ENCODE data around the gene CNR2. TPM values are rescaled to one million over a fixed set of nuclear protein-coding genes. Genes with fewer than 3 reads are reported as not detected.

The CNR2 gene
- total RNA-seq, 6 experiments from 2014 or later = not detected

- no peak for TF ChIP-seq CTCF (IDR thresholded peaks at IDR 0.05)
- Mint-ChIP-seq H3K9me3 (no peaks in the 10 kb centered on the region), H3K27me3 (ENCODE audit: insufficient read depth) (peaks cover 5% of the 10 kb centered on the region), H3K4me3 (peak overlapping the region; percentile 84), H3K27ac (peak overlapping the region; percentile 87), H3K36me3 (ENCODE audit: low read depth) (no peaks in the 10 kb centered on the region), H3K4me1 (ENCODE audit: low read depth) (peaks cover 16% of the 10 kb centered on the region)
- peak; percentile 61 for DNase-seq
Observed at GRCh38 chr1:23930861-23931490, 17.8 kb upstream of the CNR2 start.

DNA sequence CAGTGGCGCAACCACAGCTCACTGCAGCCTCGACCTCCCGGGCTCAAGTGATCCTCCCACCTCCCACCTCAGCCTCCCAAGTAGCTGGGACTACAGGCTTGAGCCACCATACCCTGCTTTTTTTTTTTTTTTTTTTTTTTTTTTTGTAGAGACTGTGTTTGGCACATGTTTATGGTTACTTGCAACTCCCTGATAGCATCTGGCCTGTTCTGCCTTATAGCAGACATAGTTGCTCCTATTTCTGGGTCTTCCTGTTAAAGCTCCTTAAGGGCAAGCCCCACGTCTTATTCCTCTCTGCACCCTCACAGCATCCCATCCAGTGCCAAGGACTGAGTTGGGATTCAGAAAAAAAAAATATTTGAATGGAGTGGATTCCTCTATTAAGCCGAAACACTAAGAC is 17.1 kb upstream of the CNR2 start:
- Mint-ChIP-seq H3K36me3 (ENCODE audit: low read depth) (no peaks in the 10 kb centered on the region), H3K4me1 (ENCODE audit: low read depth) (peaks cover 16% of the 10 kb centered on the region), H3K4me3 (0 out of 2 replicates have a peak overlapping the region, but pooled peaks have one; percentile 84), H3K27me3 (ENCODE audit: insufficient read depth) (peaks cover 5% of the 10 kb centered on the region), H3K27ac (no peak overlapping the region), H3K9me3 (no peaks in the 10 kb centered on the region)
- no peak for DNase-seq
- no peak for TF ChIP-seq CTCF (IDR thresholded peaks at IDR 0.05)

GRCh38 chr1:23928789-23929188 is 15.6 kb upstream of the CNR2 start:
- H3K27ac Mint-ChIP-seq = no peak overlapping the region
- H3K4me1 Mint-ChIP-seq (ENCODE audit: low read depth) = peaks cover 16% of the 10 kb centered on the region

DNA sequence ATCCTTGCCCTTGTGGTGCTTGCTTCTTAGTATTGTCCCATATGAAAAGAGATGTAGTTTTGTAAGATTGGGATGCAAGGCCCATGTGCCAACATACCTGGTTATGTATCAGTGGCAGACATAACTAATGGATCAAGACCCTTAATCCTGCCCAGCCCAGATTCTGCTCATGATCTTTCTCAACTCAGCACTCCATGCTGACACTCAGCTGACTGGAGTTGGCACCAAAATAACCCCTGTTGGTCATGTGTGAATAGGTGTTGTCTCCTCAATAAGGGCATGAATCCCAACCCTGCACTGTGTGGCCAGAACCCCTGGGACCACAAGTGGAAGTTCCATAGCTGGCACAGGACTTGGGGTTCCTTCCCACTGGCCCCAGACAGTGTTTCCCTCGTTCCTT is 13.9 kb upstream of the CNR2 start:
- no peak for DNase-seq
- Mint-ChIP-seq H3K9me3 (no peaks in the 10 kb centered on the region), H3K4me3 (no peak overlapping the region), H3K36me3 (ENCODE audit: low read depth) (no peaks in the 10 kb centered on the region), H3K27me3 (ENCODE audit: insufficient read depth) (peaks cover 13% of the 10 kb centered on the region), H3K27ac (no peak overlapping the region), H3K4me1 (ENCODE audit: low read depth) (peaks cover 16% of the 10 kb centered on the region)
- TF ChIP-seq CTCF (IDR thresholded peaks at IDR 0.05) = no peak

More at GRCh38 chr1:23928789-23929188, 15.6 kb upstream of the CNR2 start:
- TF ChIP-seq CTCF (IDR thresholded peaks at IDR 0.05) = no peak
- peaks cover 9% of the 10 kb centered on the region for H3K27me3 Mint-ChIP-seq (ENCODE audit: insufficient read depth)
- DNase-seq = no peak
- no peak overlapping the region for H3K4me3 Mint-ChIP-seq
- H3K36me3 Mint-ChIP-seq (ENCODE audit: low read depth) = no peaks in the 10 kb centered on the region
- H3K9me3 Mint-ChIP-seq = no peaks in the 10 kb centered on the region

DNA sequence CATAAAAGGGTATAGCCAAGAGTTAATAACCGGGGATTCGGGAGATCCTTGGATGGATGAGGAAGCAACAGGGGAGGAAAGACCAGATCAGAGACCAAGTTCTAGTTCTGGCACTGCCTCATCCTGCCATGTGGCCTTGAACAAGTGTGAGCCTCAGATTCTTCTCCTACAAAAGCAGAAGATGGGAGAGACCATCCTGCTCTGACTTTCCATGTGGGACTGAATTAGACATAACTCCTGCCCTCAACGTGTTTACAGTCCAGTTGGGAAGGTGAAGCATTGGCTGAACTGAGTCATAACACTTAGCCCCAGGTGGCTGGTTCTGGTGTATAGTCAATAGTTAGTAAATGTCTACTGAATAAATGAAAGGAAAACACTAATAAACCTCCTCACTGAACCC is 12.1 kb upstream of the CNR2 start:
- no peak for DNase-seq

More for the DNA sequence above, 12.1 kb upstream of the CNR2 start:
- Mint-ChIP-seq H3K27me3 (ENCODE audit: insufficient read depth) (peaks cover 18% of the 10 kb centered on the region), H3K27ac (no peak overlapping the region), H3K9me3 (no peaks in the 10 kb centered on the region), H3K36me3 (ENCODE audit: low read depth) (no peaks in the 10 kb centered on the region), H3K4me1 (ENCODE audit: low read depth) (peaks cover 1% of the 10 kb centered on the region), H3K4me3 (no peak overlapping the region)
- no peak for TF ChIP-seq CTCF (IDR thresholded peaks at IDR 0.05)
